Measurements from ENCODE around the gene HEXIM2.
A peak's percentile ranks its signal among the peaks of the same experiment; 100 is the strongest.

HEXIM2 gene

GRCh38 chr17:45143767-45144198, 17.9 kb upstream of the HEXIM2 start:
- no peak for DNase-seq (ENCODE audit: extremely low read depth in 1 of 2, low read depth in 1 of 2)

GRCh38 chr17:45144199-45145034, 17.3 kb upstream of the HEXIM2 start:
- no peak for DNase-seq (ENCODE audit: extremely low read depth in 1 of 2, low read depth in 1 of 2)

GRCh38 chr17:45145035-45145389, 16.7 kb upstream of the HEXIM2 start:
- no peak for DNase-seq (ENCODE audit: extremely low read depth in 1 of 2, low read depth in 1 of 2)

GRCh38 chr17:45146166-45146565, 15.5 kb upstream of the HEXIM2 start:
- DNase-seq (ENCODE audit: extremely low read depth in 1 of 2, low read depth in 1 of 2) = no peak

- no peak for DNase-seq (ENCODE audit: extremely low read depth in 1 of 2, low read depth in 1 of 2)
Observed at GRCh38 chr17:45146592-45146889, 15.1 kb upstream of the HEXIM2 start.

GRCh38 chr17:45146890-45147580, 14.6 kb upstream of the HEXIM2 start:
- DNase-seq (ENCODE audit: extremely low read depth in 1 of 2, low read depth in 1 of 2) = no peak

- DNase-seq (ENCODE audit: extremely low read depth in 1 of 2, low read depth in 1 of 2) = peak in 1 of 2 donors; percentile 44
Observed at GRCh38 chr17:45147581-45148182, 14.0 kb upstream of the HEXIM2 start.

GRCh38 chr17:45148183-45149036, 13.3 kb upstream of the HEXIM2 start, which contains the start of gene HEXIM1:
HEXIM1 (plus strand) TSS chr17:45148475; CDS start chr17:45149191, 716 bp downstream.
- peak; percentile 96 to 99 for DNase-seq (ENCODE audit: extremely low read depth in 1 of 2, low read depth in 1 of 2)

- peak in 1 of 2 donors; percentile 66 for DNase-seq (ENCODE audit: extremely low read depth in 1 of 2, low read depth in 1 of 2)
Observed at GRCh38 chr17:45149037-45149668, 12.5 kb upstream of the HEXIM2 start.

GRCh38 chr17:45149669-45150664, 11.7 kb upstream of the HEXIM2 start:
- no peak for DNase-seq (ENCODE audit: extremely low read depth in 1 of 2, low read depth in 1 of 2)

GRCh38 chr17:45150911-45151809, 10.5 kb upstream of the HEXIM2 start:
- no peak for DNase-seq (ENCODE audit: extremely low read depth in 1 of 2, low read depth in 1 of 2)

- no peak for DNase-seq (ENCODE audit: extremely low read depth in 1 of 2, low read depth in 1 of 2)
Observed at GRCh38 chr17:45155029-45155428, 6.6 kb upstream of the HEXIM2 start.

GRCh38 chr17:45155483-45155882, 6.2 kb upstream of the HEXIM2 start:
- DNase-seq (ENCODE audit: extremely low read depth in 1 of 2, low read depth in 1 of 2) = no peak

- no peak for DNase-seq (ENCODE audit: extremely low read depth in 1 of 2, low read depth in 1 of 2)
Observed at GRCh38 chr17:45156242-45156641, 5.4 kb upstream of the HEXIM2 start.

GRCh38 chr17:45160447-45161287, 1.0 kb upstream of the HEXIM2 start:
- DNase-seq (ENCODE audit: extremely low read depth in 1 of 2, low read depth in 1 of 2) = peak in 1 of 2 donors; percentile 41

GRCh38 chr17:45162025-45162687, 481 bp downstream of the HEXIM2 start:
- DNase-seq (ENCODE audit: extremely low read depth in 1 of 2, low read depth in 1 of 2) = no peak

- DNase-seq (ENCODE audit: extremely low read depth in 1 of 2, low read depth in 1 of 2) = no peak
Observed at GRCh38 chr17:45164734-45165269, 3.1 kb downstream of the HEXIM2 start.
